ENCODE data around the gene CELA3A.
"Not testable (repeated sequence)": the region's sequence is repeated elsewhere in the genome, so short reads cannot be mapped to it uniquely, and the experiment has no call there.

GRCh38 chr1:22005261-22006149 lies 4.0 kb downstream of the CELA3A start:
- peak; percentile 4 for TF ChIP-seq CTCF (IDR thresholded peaks at IDR 0.05; ENCODE audit: insufficient read depth, low read depth, low read length)
- TF ChIP-seq EZH2 (IDR thresholded peaks at IDR 0.05; ENCODE audit: insufficient read depth, low read length), result not testable (repeated sequence)

Measured in astrocyte (in vitro differentiated cells and primary cell).